SU-DHL-6 (cell line): ENCODE measurements around the gene NTSR1.

Experiments used
- H2AFZ ChIP-seq: fragments of 200-600 bp; sonication (generic); 2 replicates; pipeline ENCODE4 v1.6.1; 2014; ENCODE audit warnings: low read depth, mild to moderate bottlenecking, moderate library complexity, mixed read lengths, antibody characterized with exemption, low read length; ENCODE audit not compliant: severe bottlenecking
- H3F3A ChIP-seq: fragments of 200-600 bp; shearing (Covaris generic); 2 replicates; pipeline ENCODE4 v1.6.0; 2016; ENCODE audit warnings: antibody characterized with exemption, mild to moderate bottlenecking; ENCODE audit not compliant: insufficient read depth
- H3K27ac ChIP-seq: fragments of 200-600 bp; sonication (generic); 2 replicates; pipeline ENCODE4 v1.5.1; 2016; ENCODE audit warnings: low read depth, mild to moderate bottlenecking, low read length, moderate library complexity, mixed read lengths
- H3K27me3 ChIP-seq: fragments of 200-600 bp; sonication (generic), shearing (Covaris generic); 2 replicates; pipeline ENCODE4 v1.6.0; 2014; ENCODE audit warnings: mild to moderate bottlenecking, low read length
- H3K36me3 ChIP-seq: fragments of 200-600 bp; sonication (generic); 2 replicates; pipeline ENCODE4 v1.6.1; 2014; ENCODE audit warnings: mild to moderate bottlenecking, low read length, mixed read lengths
- H3K4me2 ChIP-seq: fragments of 300-600, 200-600 bp; shearing (Covaris generic), sonication (generic); 2 replicates; pipeline ENCODE4 v1.6.0; 2014; ENCODE audit warnings: low read length, low read depth, mild to moderate bottlenecking; ENCODE audit not compliant: poor library complexity, severe bottlenecking
- H3K4me3 ChIP-seq: fragments of 200-600 bp; sonication (generic); 2 replicates; pipeline ENCODE4 v1.5.1; 2014; ENCODE audit warnings: antibody characterized with exemption, low read length, mild to moderate bottlenecking, mixed read lengths; ENCODE audit not compliant: insufficient read depth, poor library complexity, severe bottlenecking
- H3K79me2 ChIP-seq: fragments of 200-600 bp; sonication (generic); 2 replicates; pipeline ENCODE4 v1.6.1; 2014; ENCODE audit warnings: mild to moderate bottlenecking, low read length, moderate library complexity; ENCODE audit not compliant: insufficient read depth
- H3K9ac ChIP-seq: fragments of 200-600 bp; sonication (generic); 2 replicates; pipeline ENCODE4 v1.7.0; 2014; ENCODE audit warnings: mild to moderate bottlenecking, low read length
- H3K9me2 ChIP-seq: fragments of 200-600 bp; sonication (generic); replicated peaks from 2 replicates; pipeline ENCODE4 v1.6.1; 2014; ENCODE audit warnings: low read length; ENCODE audit not compliant: insufficient read depth
- H3K9me3 ChIP-seq: fragments of 200-600 bp; sonication (generic); 2 replicates; pipeline ENCODE4 v1.6.1; 2014; ENCODE audit warnings: low read length, mixed read lengths; ENCODE audit not compliant: insufficient read depth
- H4K20me1 ChIP-seq: fragments of 200-600 bp; sonication (generic); 2 replicates; pipeline ENCODE4 v1.6.1; 2014; ENCODE audit warnings: low read depth, mild to moderate bottlenecking, antibody characterized with exemption, low read length, moderate library complexity, mixed read lengths
- EZH2phosphoT487 ChIP-seq: fragments of 200-600 bp; sonication (generic), shearing (Covaris generic); conservative IDR thresholded peaks from 2 replicates; pipeline ENCODE4 v1.6.1; 2018; ENCODE audit warnings: mild to moderate bottlenecking, antibody characterized with exemption, low read length, moderate library complexity, mixed read lengths
- TF ChIP-seq, protein P1 (sequence below): fragments of 200-600 bp; sonication (generic); IDR thresholded peaks from one replicate; pipeline ENCODE4 v1.5.1; 2017; ENCODE audit warnings: antibody characterized with exemption, mild to moderate bottlenecking, low read length, moderate library complexity; ENCODE audit not compliant: insufficient read depth, poor library complexity, severe bottlenecking

The NTSR1 gene

DNA sequence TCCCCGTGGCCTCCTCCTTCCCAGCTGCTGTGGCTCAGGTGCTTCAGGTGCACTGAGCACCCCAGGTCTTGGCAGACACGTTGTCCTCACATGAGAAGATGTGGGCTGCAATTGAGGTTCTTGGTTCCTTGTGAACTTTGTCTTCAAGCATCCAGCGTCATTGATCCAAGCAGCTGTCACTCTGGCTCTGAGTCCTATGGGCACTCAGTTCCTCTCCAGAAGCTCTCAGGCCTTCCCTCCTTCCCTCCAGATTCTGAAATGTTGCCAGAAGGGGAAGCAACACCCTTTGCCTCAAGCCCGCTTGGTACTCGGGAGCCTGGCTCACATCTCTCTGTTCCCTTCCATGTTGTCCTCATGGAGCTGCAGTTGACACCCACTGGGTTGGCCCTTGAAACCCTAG is 79.2 kb downstream of the NTSR1 start:
- H3K9ac ChIP-seq, result no peak overlapping the region
- H3K4me3 ChIP-seq, result no peak overlapping the region
- H3K27me3 ChIP-seq, result no peaks in the 10 kb centered on the region
- H2AFZ ChIP-seq, result no peak overlapping the region
- TF ChIP-seq, protein P1, sequence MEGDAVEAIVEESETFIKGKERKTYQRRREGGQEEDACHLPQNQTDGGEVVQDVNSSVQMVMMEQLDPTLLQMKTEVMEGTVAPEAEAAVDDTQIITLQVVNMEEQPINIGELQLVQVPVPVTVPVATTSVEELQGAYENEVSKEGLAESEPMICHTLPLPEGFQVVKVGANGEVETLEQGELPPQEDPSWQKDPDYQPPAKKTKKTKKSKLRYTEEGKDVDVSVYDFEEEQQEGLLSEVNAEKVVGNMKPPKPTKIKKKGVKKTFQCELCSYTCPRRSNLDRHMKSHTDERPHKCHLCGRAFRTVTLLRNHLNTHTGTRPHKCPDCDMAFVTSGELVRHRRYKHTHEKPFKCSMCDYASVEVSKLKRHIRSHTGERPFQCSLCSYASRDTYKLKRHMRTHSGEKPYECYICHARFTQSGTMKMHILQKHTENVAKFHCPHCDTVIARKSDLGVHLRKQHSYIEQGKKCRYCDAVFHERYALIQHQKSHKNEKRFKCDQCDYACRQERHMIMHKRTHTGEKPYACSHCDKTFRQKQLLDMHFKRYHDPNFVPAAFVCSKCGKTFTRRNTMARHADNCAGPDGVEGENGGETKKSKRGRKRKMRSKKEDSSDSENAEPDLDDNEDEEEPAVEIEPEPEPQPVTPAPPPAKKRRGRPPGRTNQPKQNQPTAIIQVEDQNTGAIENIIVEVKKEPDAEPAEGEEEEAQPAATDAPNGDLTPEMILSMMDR, result no peak
- no peak for TF ChIP-seq EZH2phosphoT487
- H3K36me3 ChIP-seq, result no peaks in the 10 kb centered on the region
- no peak overlapping the region for H3K4me2 ChIP-seq
- no peaks in the 10 kb centered on the region for H4K20me1 ChIP-seq
- no peaks in the 10 kb centered on the region for H3K9me2 ChIP-seq
- no peaks in the 10 kb centered on the region for H3K79me2 ChIP-seq
- H3K9me3 ChIP-seq, result no peaks in the 10 kb centered on the region
- no peak overlapping the region for H3K27ac ChIP-seq
- no peaks in the 10 kb centered on the region for H3F3A ChIP-seq

DNA sequence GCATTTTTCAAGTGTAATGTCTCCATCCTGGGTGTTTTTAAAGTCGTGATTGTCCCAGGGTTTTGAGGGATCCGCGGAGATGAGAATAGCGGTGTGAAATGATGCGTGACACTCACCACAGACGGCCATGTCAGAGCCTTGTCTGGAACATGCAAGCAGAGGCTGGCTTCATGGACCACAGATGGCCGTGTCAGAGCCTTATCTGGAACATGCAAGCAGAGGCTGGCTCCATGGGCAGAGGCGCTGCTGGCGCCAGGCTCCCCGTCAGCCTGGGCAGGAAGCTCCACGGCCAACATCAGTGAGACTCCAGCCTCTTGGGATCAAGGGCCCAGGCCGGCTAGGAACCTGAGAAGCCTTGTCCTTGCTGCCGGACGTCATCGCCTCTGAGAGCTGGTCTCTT is 80.0 kb downstream of the NTSR1 start:
- Histone ChIP-seq H3K79me2 (no peaks in the 10 kb centered on the region), H3K4me3 (no peak overlapping the region), H3K36me3 (no peaks in the 10 kb centered on the region), H3K27me3 (no peaks in the 10 kb centered on the region), H3F3A (no peaks in the 10 kb centered on the region), H3K9me2 (no peaks in the 10 kb centered on the region), H4K20me1 (no peaks in the 10 kb centered on the region), H3K4me2 (no peak overlapping the region), H3K27ac (no peak overlapping the region), H3K9ac (no peak overlapping the region), H3K9me3 (no peaks in the 10 kb centered on the region), H2AFZ (no peak overlapping the region)
- TF ChIP-seq, protein P1, result no peak
- TF ChIP-seq EZH2phosphoT487, result no peak

DNA sequence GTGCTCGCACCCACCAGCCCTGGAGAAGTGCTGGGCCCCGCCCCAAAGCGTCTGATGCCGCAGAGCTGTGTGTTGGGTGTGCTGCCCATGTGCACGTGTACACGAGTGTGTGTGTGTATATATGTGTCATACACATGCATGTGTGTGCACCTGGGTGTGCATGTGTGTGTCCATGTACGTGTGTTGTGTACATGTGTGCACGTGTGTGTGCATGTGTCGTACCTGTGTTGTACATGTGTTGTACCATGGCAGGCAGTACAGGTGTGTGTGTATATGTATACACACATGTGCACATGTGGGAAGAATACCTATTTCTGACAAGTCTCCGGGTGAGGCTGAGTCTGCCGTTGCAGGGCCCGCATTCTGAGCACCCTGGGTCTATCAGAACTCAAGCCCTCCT is 81.4 kb downstream of the NTSR1 start:
- no peak overlapping the region for H3K27ac ChIP-seq
- no peaks in the 10 kb centered on the region for H3K79me2 ChIP-seq
- H3K9me3 ChIP-seq, result no peaks in the 10 kb centered on the region
- no peak overlapping the region for H3K9ac ChIP-seq
- H3K36me3 ChIP-seq, result no peaks in the 10 kb centered on the region
- H3K27me3 ChIP-seq, result no peaks in the 10 kb centered on the region
- H3K9me2 ChIP-seq, result no peaks in the 10 kb centered on the region
- H4K20me1 ChIP-seq, result no peaks in the 10 kb centered on the region
- H3K4me2 ChIP-seq, result no peak overlapping the region
- TF ChIP-seq, protein P1, result no peak
- TF ChIP-seq EZH2phosphoT487, result no peak
- no peak overlapping the region for H3K4me3 ChIP-seq
- H3F3A ChIP-seq, result peaks cover 7% of the 10 kb centered on the region; the same call in 1 of the 2 replicates
- no peak overlapping the region for H2AFZ ChIP-seq
